Endothelial cell of umbilical vein (primary cell): ENCODE data around the gene AKAP13. TPM values are rescaled to one million over a fixed set of nuclear protein-coding genes. Genes with fewer than 3 reads are reported as not detected.
A peak's percentile ranks its signal among the peaks of the same experiment; 100 is the strongest.

Experiments
- BruUV-seq: library from RNA; stranded (reverse); fragments of 400-500 nt; replicated peaks from 2 replicates; lab custom pipeline; 2021; lab: Mats Ljungman, UMichigan
- CTCF ChIA-PET: fragments of 300-600, 350-600 bp; sonication (Branson Sonifier 250); formaldehyde crosslinking; loops from one replicate; lab custom pipeline; 2021; ENCODE audit warnings: antibody characterized with exemption, inconsistent platforms; lab: Charles Lee
- POLR2A ChIA-PET: fragments of 300-600, 350-600 bp; sonication (Branson Sonifier 250); formaldehyde crosslinking; loops from one replicate; lab custom pipeline; 2021; ENCODE audit warnings: antibody characterized with exemption, inconsistent platforms; lab: Charles Lee
- DNase-seq: peaks from one replicate; pipeline ENCODE4 v3.0.0-alpha.2; 2011; ENCODE audit warnings: low read depth, low spot score
- FAIRE-seq: peaks from 2 replicates; lab custom pipeline; 2011; peaks lifted over from hg19 to GRCh38; lab: Jason Lieb, UNC
- H2AFZ ChIP-seq: 2 replicates; pipeline ENCODE4 v1.6.0; 2012; ENCODE audit warnings: low read depth, low read length, control low read depth, inconsistent platforms
- H3K27ac ChIP-seq: 2 replicates; pipeline ENCODE4 v1.5.1; 2011; ENCODE audit warnings: low read depth, mild to moderate bottlenecking, control low read depth, low read length, moderate library complexity; ENCODE audit not compliant: insufficient read depth
- H3K27me3 ChIP-seq, 2 experiments: 2 replicates each; pipeline versions ENCODE4 v1.6.0 to v1.6.1; 2011; ENCODE audit warnings: low read length in 2 of 2, mixed read lengths in 1 of 2; ENCODE audit not compliant: control insufficient read depth in 2 of 2, insufficient read depth in 2 of 2
- H3K36me3 ChIP-seq, 2 experiments: 2 replicates in 1 of 2; 3 replicates in 1 of 2; pipeline ENCODE4 v1.5.1; 2011; ENCODE audit warnings: low read length in 2 of 2, mild to moderate bottlenecking in 1 of 2, moderate library complexity in 1 of 2; ENCODE audit not compliant: control insufficient read depth in 2 of 2, insufficient read depth in 2 of 2; ENCODE audit errors: extremely low read depth in 1 of 2
- H3K4me1 ChIP-seq: 3 replicates; pipeline ENCODE4 v1.5.1; 2011; ENCODE audit warnings: mild to moderate bottlenecking, low read length; ENCODE audit not compliant: control insufficient read depth, insufficient read depth; ENCODE audit errors: extremely low read depth
- H3K4me2 ChIP-seq: 2 replicates; pipeline ENCODE4 v1.6.1; 2011; ENCODE audit warnings: low read length, control low read depth, mixed read lengths; ENCODE audit not compliant: insufficient read depth
- H3K4me3 ChIP-seq, 3 experiments: fragments of 200-600 bp in 1 of 3; sonication (generic), shearing (Covaris generic) in 1 of 3; replicated peaks in 1 of 3; 2 replicates each; pipeline ENCODE4 v1.5.1; 2011 to 2016; ENCODE audit warnings: control low read depth in 3 of 3, low read length in 3 of 3, mild to moderate bottlenecking in 2 of 3, inconsistent platforms in 1 of 3, low read depth in 1 of 3, moderate library complexity in 1 of 3; ENCODE audit not compliant: insufficient read depth in 1 of 3
- H3K79me2 ChIP-seq: 2 replicates; pipeline ENCODE4 v1.6.0; 2012; ENCODE audit warnings: low read length, inconsistent platforms; ENCODE audit not compliant: control insufficient read depth, insufficient read depth
- H3K9ac ChIP-seq: replicated peaks from 2 replicates; pipeline ENCODE3; 2011; ENCODE audit warnings: low read length, control low read depth; ENCODE audit not compliant: insufficient read depth; ENCODE audit errors: extremely low read depth
- H3K9me1 ChIP-seq: replicated peaks from 3 replicates; pipeline ENCODE4 v1.6.0; 2011; ENCODE audit warnings: mild to moderate bottlenecking, low read length; ENCODE audit not compliant: control insufficient read depth, insufficient read depth; ENCODE audit errors: extremely low read depth
- H3K9me3 ChIP-seq: replicated peaks from 2 replicates; pipeline ENCODE4 v1.5.1; 2012; ENCODE audit warnings: low read length, inconsistent platforms; ENCODE audit not compliant: control insufficient read depth, insufficient read depth
- H4K20me1 ChIP-seq: replicated peaks from 2 replicates; pipeline ENCODE3; 2011; ENCODE audit warnings: mild to moderate bottlenecking, low read length; ENCODE audit not compliant: control insufficient read depth, insufficient read depth; ENCODE audit errors: extremely low read depth
- EZH2 ChIP-seq: IDR thresholded peaks from 2 replicates; pipeline ENCODE4 v1.6.1; 2012; ENCODE audit warnings: borderline replicate concordance, low read depth, mild to moderate bottlenecking, moderate library complexity, low read length, inconsistent platforms; ENCODE audit not compliant: severe bottlenecking
- FOS ChIP-seq: IDR thresholded peaks from 2 replicates; pipeline ENCODE4 v1.6.1; 2011; ENCODE audit warnings: mild to moderate bottlenecking, low read length, moderate library complexity, borderline replicate concordance; ENCODE audit not compliant: insufficient read depth
- GATA2 ChIP-seq: IDR thresholded peaks from 2 replicates; pipeline ENCODE4 v1.7.0; 2011; ENCODE audit warnings: low read depth, mild to moderate bottlenecking, moderate library complexity, mixed read lengths, low read length; ENCODE audit not compliant: insufficient read length, insufficient read depth
- JUN ChIP-seq: IDR thresholded peaks from 2 replicates; pipeline ENCODE4 v1.6.1; 2011; ENCODE audit warnings: borderline replicate concordance, low read depth; ENCODE audit not compliant: insufficient read length, insufficient read depth
- POLR2A ChIP-seq: IDR thresholded peaks from 2 replicates; pipeline ENCODE4 v1.6.1; 2012; ENCODE audit warnings: low read depth, mild to moderate bottlenecking, control low read depth, low read length
- POLR2AphosphoS5 ChIP-seq: IDR thresholded peaks from 2 replicates; pipeline ENCODE4 v1.6.1; 2012; ENCODE audit warnings: low read depth, mild to moderate bottlenecking, control low read depth, low read length, moderate library complexity; ENCODE audit not compliant: insufficient read depth
- dilution Hi-C: fragments of 300-500 bp; cut with MboI; formaldehyde crosslinking; loops from one replicate; pipeline ENCODE4 v1.15.0; 2019; ENCODE audit warnings: low sequenced_read_pairs; ENCODE audit not compliant: extremely low pct_ligation_motif_present
- intact Hi-C: fragments of 100-400 bp; cut with micrococcal nuclease; formaldehyde crosslinking; loops from one replicate; pipeline ENCODE4 v1.10.0; 2022
- polyA plus RNA-seq, 4 experiments: library from polyadenylated mRNA; depleted of rRNA in 3 of 4; stranded (reverse) in 3 of 4; unstranded in 1 of 4; fragments of >200 nt; gene quantifications; 2 replicates each; pipeline versions ENCODE4 v1.2.1 to v1.2.3, GENCODE V29; 2011 to 2012; ENCODE audit warnings: missing spikeins in 1 of 4
- total RNA-seq: library from RNA; stranded (reverse); gene quantifications from 2 replicates; pipeline ENCODE4 v1.2.3, GENCODE V29; 2021
- TF ChIP-seq, protein P1 (sequence below): IDR thresholded peaks from 2 replicates; pipeline ENCODE4 v1.6.1; 2011; ENCODE audit not compliant: insufficient read depth, insufficient read length
- TF ChIP-seq, protein P2 (sequence below), 2 donors: IDR thresholded peaks; 1 replicate in 1 of 2; 2 replicates in 1 of 2; pipeline ENCODE4 v1.5.1; 2011; ENCODE audit warnings: low read length in 2 of 2, mild to moderate bottlenecking in 2 of 2, moderate library complexity in 2 of 2, control low read depth in 1 of 2, inconsistent platforms in 1 of 2, low read depth in 1 of 2; ENCODE audit not compliant: insufficient read depth in 1 of 2; ENCODE audit errors: extremely low read depth in 1 of 2

AKAP13 gene
- total and polyA plus RNA-seq, 2 donors (not counting 3 experiments of a cell fraction or from before 2014, with no cell fraction given), result 22.8 to 87.8 TPM

DNA sequence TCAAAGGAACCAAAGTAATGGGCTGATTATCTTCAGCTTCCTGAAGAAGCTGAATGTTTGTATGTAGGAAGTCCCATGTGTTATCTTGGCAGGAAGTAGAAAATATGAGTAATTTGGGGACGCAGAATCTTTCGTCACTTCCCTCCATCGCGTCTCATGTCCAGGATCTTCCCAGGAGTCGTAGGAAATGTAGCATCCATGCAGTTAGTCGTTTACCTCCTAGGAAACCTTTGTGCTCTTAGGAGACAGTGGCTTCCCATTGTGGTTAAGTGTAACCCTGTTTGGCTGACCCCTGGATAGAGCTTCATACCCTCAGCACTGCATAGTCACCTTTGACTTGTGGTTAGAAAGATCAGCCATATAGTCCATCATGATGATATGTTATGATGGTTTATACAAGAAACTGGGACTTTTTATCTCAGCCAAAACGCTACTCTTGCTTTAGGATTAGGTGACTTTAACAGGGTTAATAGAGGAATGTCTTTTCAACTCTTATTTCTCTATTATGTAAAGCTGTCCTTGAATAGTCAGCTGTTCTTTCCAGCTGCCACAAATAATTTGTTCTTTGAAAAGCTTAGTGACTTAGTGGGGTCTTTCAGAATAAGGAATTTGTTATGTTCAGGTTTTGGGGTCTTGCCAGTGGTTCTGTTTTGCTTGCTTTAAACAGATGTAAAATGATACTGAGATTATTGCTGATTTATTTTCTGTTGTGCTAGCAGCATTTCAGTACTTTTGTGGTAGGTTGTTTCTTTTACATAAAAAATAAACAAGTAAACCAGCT lies 322.1 kb downstream of the AKAP13 start:
- POLR2A ChIA-PET, result no interaction called here
- H3K9ac ChIP-seq, result peak overlapping the region; percentile 8
- intact Hi-C loops, result loop anchor here (1.0 to 10.0 kb wide), 4 partner anchors 34 to 408 kb away; no protein-coding TSS in a partner anchor
- no peaks in the 10 kb centered on the region for H3K27me3 ChIP-seq
- dilution Hi-C loops, result no loop called here
- no peaks in the 10 kb centered on the region for H3K9me1 ChIP-seq
- no peaks in the 10 kb centered on the region for H4K20me1 ChIP-seq
- H3K79me2 ChIP-seq, result peaks cover 2% of the 10 kb centered on the region
- no peaks in the 10 kb centered on the region for H3K9me3 ChIP-seq
- H3K4me2 ChIP-seq, result peak overlapping the region; percentile 9
- TF ChIP-seq, protein P1, sequence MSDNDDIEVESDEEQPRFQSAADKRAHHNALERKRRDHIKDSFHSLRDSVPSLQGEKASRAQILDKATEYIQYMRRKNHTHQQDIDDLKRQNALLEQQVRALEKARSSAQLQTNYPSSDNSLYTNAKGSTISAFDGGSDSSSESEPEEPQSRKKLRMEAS, result no peak
- peak; percentile 32 for TF ChIP-seq POLR2AphosphoS5
- peak; percentile 77 for TF ChIP-seq GATA2
- no peak for TF ChIP-seq EZH2
- peak; percentile 74 for TF ChIP-seq FOS
- TF ChIP-seq, protein P2, sequence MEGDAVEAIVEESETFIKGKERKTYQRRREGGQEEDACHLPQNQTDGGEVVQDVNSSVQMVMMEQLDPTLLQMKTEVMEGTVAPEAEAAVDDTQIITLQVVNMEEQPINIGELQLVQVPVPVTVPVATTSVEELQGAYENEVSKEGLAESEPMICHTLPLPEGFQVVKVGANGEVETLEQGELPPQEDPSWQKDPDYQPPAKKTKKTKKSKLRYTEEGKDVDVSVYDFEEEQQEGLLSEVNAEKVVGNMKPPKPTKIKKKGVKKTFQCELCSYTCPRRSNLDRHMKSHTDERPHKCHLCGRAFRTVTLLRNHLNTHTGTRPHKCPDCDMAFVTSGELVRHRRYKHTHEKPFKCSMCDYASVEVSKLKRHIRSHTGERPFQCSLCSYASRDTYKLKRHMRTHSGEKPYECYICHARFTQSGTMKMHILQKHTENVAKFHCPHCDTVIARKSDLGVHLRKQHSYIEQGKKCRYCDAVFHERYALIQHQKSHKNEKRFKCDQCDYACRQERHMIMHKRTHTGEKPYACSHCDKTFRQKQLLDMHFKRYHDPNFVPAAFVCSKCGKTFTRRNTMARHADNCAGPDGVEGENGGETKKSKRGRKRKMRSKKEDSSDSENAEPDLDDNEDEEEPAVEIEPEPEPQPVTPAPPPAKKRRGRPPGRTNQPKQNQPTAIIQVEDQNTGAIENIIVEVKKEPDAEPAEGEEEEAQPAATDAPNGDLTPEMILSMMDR (IDR thresholded peaks at IDR 0.05; ENCODE audit: extremely low read depth in 1 of 2, insufficient read depth in 1 of 2, low read depth in 1 of 2, low read length in 2 of 2), result no peak
- TF ChIP-seq JUN, result peak; percentile 79
- TF ChIP-seq POLR2A, result no peak
- no peaks in the 10 kb centered on the region for H3K36me3 ChIP-seq
- no peak overlapping the region for H3K4me3 ChIP-seq
- H2AFZ ChIP-seq, result peak overlapping the region; percentile 16
- CTCF ChIA-PET, result interaction anchor here (0.8 to 1.2 kb wide), 3 partner anchors 27 to 406 kb away, joined by 3 to 5 read pairs (median 4); no protein-coding TSS in a partner anchor
- peak; percentile 80 for FAIRE-seq
- peaks cover 24% of the 10 kb centered on the region for H3K4me1 ChIP-seq
- H3K27ac ChIP-seq, result peak overlapping the region; percentile 79
- peak; percentile 81 for DNase-seq
- BruUV-seq, result TSS peak; percentile 91
